Activated CD4-positive, CD25-positive, alpha-beta regulatory T cell treated with anti-CD3 and anti-CD28 coated beads, Interleukin-2, amount 50 U/mL, for 24 hours (primary cell): ENCODE data around the gene YY2.

Experiments used
- ATAC-seq, 2 donors: fragments of 150-1000 bp; cut with Tn5 transposase; one replicate each; pipeline ENCODE4 v1.10.0; 2021; ENCODE audit warnings: mild to moderate bottlenecking in 1 of 2, moderate library complexity in 1 of 2

Gene YY2

GRCh38 chrX:21875013-21875412 lies 19.2 kb downstream of the YY2 start:
- no peak for ATAC-seq

GRCh38 chrX:21881881-21882574 lies 26.2 kb downstream of the YY2 start:
- peak; percentile 43 to 46 for ATAC-seq

GRCh38 chrX:21883258-21883657 lies 27.5 kb downstream of the YY2 start:
- peak in 1 of 2 donors; percentile 56 for ATAC-seq

- ATAC-seq: no peak
Observed at GRCh38 chrX:21885568-21885967, 29.8 kb downstream of the YY2 start.

GRCh38 chrX:21905313-21905712 lies 49.5 kb downstream of the YY2 start:
- ATAC-seq: no peak

- ATAC-seq: no peak
Observed at GRCh38 chrX:21905953-21906352, 50.2 kb downstream of the YY2 start.

- ATAC-seq: no peak
Observed at GRCh38 chrX:21907260-21907659, 51.5 kb downstream of the YY2 start.
